Fibroblast of lung (primary cell): ENCODE results near the gene WBP2NL. TPM values are rescaled to one million over a fixed set of nuclear protein-coding genes. Genes with fewer than 3 reads are reported as not detected.

ENCODE experiments used
- DNase-seq, 2 donors: peaks; one replicate each; pipeline versions ENCODE4 v3.0.0 to v3.0.0-alpha.2; 2010; ENCODE audit warnings: low read depth in 2 of 2
- H2AFZ ChIP-seq: 2 replicates; pipeline ENCODE4 v1.5.1; 2012; ENCODE audit warnings: low read length, control low read depth, inconsistent platforms
- H3K27ac ChIP-seq: 2 replicates; pipeline ENCODE4 v1.5.1; 2011; ENCODE audit warnings: low read length, control low read depth; ENCODE audit not compliant: insufficient read depth
- H3K27me3 ChIP-seq: 2 replicates; pipeline ENCODE4 v1.5.1; 2011; ENCODE audit warnings: mild to moderate bottlenecking, low read length; ENCODE audit not compliant: control insufficient read depth, insufficient read depth
- H3K36me3 ChIP-seq: 2 replicates; pipeline ENCODE4 v1.5.1; 2011; ENCODE audit warnings: low read length; ENCODE audit not compliant: control insufficient read depth, insufficient read depth
- H3K4me1 ChIP-seq: 2 replicates; pipeline ENCODE4 v1.5.1; 2011; ENCODE audit warnings: low read length; ENCODE audit not compliant: control insufficient read depth, insufficient read depth; ENCODE audit errors: extremely low read depth
- H3K4me2 ChIP-seq: 2 replicates; pipeline ENCODE4 v1.5.1; 2011; ENCODE audit warnings: low read length, control low read depth; ENCODE audit not compliant: insufficient read depth; ENCODE audit errors: extremely low read depth
- H3K4me3 ChIP-seq, 4 experiments: fragments of 200-600 bp in 1 of 4; sonication (generic) in 1 of 4; replicated peaks in 1 of 4; 2 replicates each; pipeline ENCODE4 v1.5.1; 2011 to 2016; ENCODE audit warnings: low read length in 4 of 4, low read depth in 3 of 4, mild to moderate bottlenecking in 3 of 4, control low read depth in 2 of 4, inconsistent platforms in 1 of 4, mixed read lengths in 1 of 4; ENCODE audit not compliant: insufficient read depth in 1 of 4; ENCODE audit errors: control extremely low read depth in 1 of 4
- H3K79me2 ChIP-seq: 2 replicates; pipeline ENCODE4 v1.5.1; 2012; ENCODE audit warnings: mild to moderate bottlenecking, low read length, inconsistent platforms; ENCODE audit not compliant: control insufficient read depth, insufficient read depth
- H3K9ac ChIP-seq: 2 replicates; pipeline ENCODE4 v1.5.1; 2011; ENCODE audit warnings: mild to moderate bottlenecking, low read length, control low read depth; ENCODE audit not compliant: insufficient read depth
- H3K9me3 ChIP-seq: 2 replicates; pipeline ENCODE4 v1.5.1; 2012; ENCODE audit warnings: low read depth, low read length; ENCODE audit not compliant: control insufficient read depth, insufficient read depth
- H4K20me1 ChIP-seq: 2 replicates; pipeline ENCODE4 v1.5.1; 2011; ENCODE audit warnings: low read length; ENCODE audit not compliant: control insufficient read depth, insufficient read depth; ENCODE audit errors: extremely low read depth
- CTCF ChIP-seq, 2 donors: IDR thresholded peaks in 1 of 2; conservative IDR thresholded peaks in 1 of 2; 1 replicate in 1 of 2; 2 replicates in 1 of 2; pipeline ENCODE4 v1.5.1; 2011 to 2012; ENCODE audit warnings: low read length in 2 of 2, control low read depth in 1 of 2, inconsistent platforms in 1 of 2, low read depth in 1 of 2, mild to moderate bottlenecking in 1 of 2
- EZH2 ChIP-seq: IDR thresholded peaks from 2 replicates; pipeline ENCODE4 v1.5.1; 2012; ENCODE audit warnings: low read length, control low read depth, mild to moderate bottlenecking; ENCODE audit errors: missing control alignments
- polyA plus RNA-seq, 2 donors: library from polyadenylated mRNA; depleted of rRNA in 1 of 2; stranded (reverse) in 1 of 2; unstranded in 1 of 2; fragments of >200 nt; gene quantifications; 2 replicates each; pipeline ENCODE4 v1.2.1, GENCODE V29; 2011 to 2012; ENCODE audit warnings: missing spikeins in 1 of 2
- total RNA-seq: library from RNA; depleted of rRNA; stranded (reverse); fragments of >200 nt; gene quantifications from 2 replicates; pipeline ENCODE4 v1.2.1, GENCODE V29; 2014

WBP2NL gene
- total and polyA plus RNA-seq, 2 donors (not counting 1 experiment from before 2014, with no cell fraction given) = 0.10 to 1.8 TPM

GRCh38 chr22:42065438-42066125 lies 67.0 kb downstream of the WBP2NL start:
- Histone ChIP-seq H3K9me3 (no peaks in the 10 kb centered on the region), H2AFZ (no peak overlapping the region), H4K20me1 (no peaks in the 10 kb centered on the region), H3K4me3 (no peak overlapping the region), H3K4me2 (no peak overlapping the region), H3K9ac (no peak overlapping the region), H3K79me2 (no peaks in the 10 kb centered on the region), H3K27me3 (no peaks in the 10 kb centered on the region), H3K36me3 (peaks cover 10% of the 10 kb centered on the region), H3K4me1 (peaks cover 3% of the 10 kb centered on the region), H3K27ac (no peak overlapping the region)
- DNase-seq = no peak
- TF ChIP-seq EZH2 = no peak
- TF ChIP-seq CTCF (conservative IDR thresholded peaks at IDR 0.05 in 1 of 2, IDR thresholded peaks at IDR 0.05 in 1 of 2; ENCODE audit: low read depth in 1 of 2, low read length in 2 of 2) = no peak

GRCh38 chr22:42066126-42066761 lies 67.7 kb downstream of the WBP2NL start:
- Histone ChIP-seq H3K4me3 (no peak overlapping the region), H3K4me1 (peaks cover 4% of the 10 kb centered on the region), H4K20me1 (no peaks in the 10 kb centered on the region), H3K36me3 (peaks cover 8% of the 10 kb centered on the region), H3K27me3 (no peaks in the 10 kb centered on the region), H3K9ac (no peak overlapping the region), H3K9me3 (no peaks in the 10 kb centered on the region), H3K27ac (no peak overlapping the region), H3K79me2 (no peaks in the 10 kb centered on the region), H2AFZ (no peak overlapping the region), H3K4me2 (no peak overlapping the region)
- DNase-seq = no peak
- TF ChIP-seq EZH2 (no peak), CTCF (conservative IDR thresholded peaks at IDR 0.05 in 1 of 2, IDR thresholded peaks at IDR 0.05 in 1 of 2; ENCODE audit: low read depth in 1 of 2, low read length in 2 of 2) (no peak)

- no peak overlapping the region for H3K4me2 ChIP-seq
- H3K36me3 ChIP-seq = peaks cover 8% of the 10 kb centered on the region
- no peak overlapping the region for H3K4me3 ChIP-seq
- H3K9ac ChIP-seq = no peak overlapping the region
- TF ChIP-seq CTCF (conservative IDR thresholded peaks at IDR 0.05 in 1 of 2, IDR thresholded peaks at IDR 0.05 in 1 of 2; ENCODE audit: low read depth in 1 of 2, low read length in 2 of 2) = no peak
- no peak for TF ChIP-seq EZH2
- no peaks in the 10 kb centered on the region for H3K27me3 ChIP-seq
- H3K27ac ChIP-seq = no peak overlapping the region
- H3K4me1 ChIP-seq = peaks cover 5% of the 10 kb centered on the region
- no peaks in the 10 kb centered on the region for H3K9me3 ChIP-seq
- H3K79me2 ChIP-seq = no peaks in the 10 kb centered on the region
- H4K20me1 ChIP-seq = no peaks in the 10 kb centered on the region
- DNase-seq = no peak
- H2AFZ ChIP-seq = no peak overlapping the region
Observed at GRCh38 chr22:42066937-42067336, 68.3 kb downstream of the WBP2NL start.
